H9 (cell line): ENCODE results near the gene CEP170B. TPM values are rescaled to one million over a fixed set of nuclear protein-coding genes. Genes with fewer than 3 reads are reported as not detected.

ENCODE experiments used
- DNase-seq: peaks from one replicate; pipeline ENCODE4 v3.0.0-alpha.2; 2017
- H2AFZ ChIP-seq: one replicate; pipeline ENCODE4 v1.6.1; 2013; ENCODE audit warnings: mild to moderate bottlenecking, low read length, control low read depth, moderate library complexity
- H2AK5ac ChIP-seq: 2 replicates; pipeline ENCODE4 v1.6.1; 2013; ENCODE audit warnings: low read length, control low read depth, mixed read lengths; ENCODE audit not compliant: insufficient read length
- H2BK120ac ChIP-seq: one replicate; pipeline ENCODE4 v1.6.1; 2013; ENCODE audit warnings: low read depth, mild to moderate bottlenecking, low read length, control low read depth, inconsistent platforms; ENCODE audit not compliant: poor library complexity, severe bottlenecking
- H2BK12ac ChIP-seq: 2 replicates; pipeline ENCODE4 v1.6.1; 2013; ENCODE audit warnings: low read length, control low read depth, mixed read lengths, low read depth; ENCODE audit not compliant: insufficient read length
- H2BK15ac ChIP-seq: 2 replicates; pipeline ENCODE4 v1.6.1; 2013; ENCODE audit warnings: low read depth, low read length, control low read depth
- H2BK20ac ChIP-seq: one replicate; pipeline ENCODE4 v1.6.1; 2013; ENCODE audit warnings: low read depth, mild to moderate bottlenecking, low read length, control low read depth, inconsistent platforms; ENCODE audit not compliant: poor library complexity, severe bottlenecking
- H2BK5ac ChIP-seq: 2 replicates; pipeline ENCODE4 v1.6.1; 2013; ENCODE audit warnings: low read length, control low read depth, mixed read lengths; ENCODE audit not compliant: insufficient read length
- H3K14ac ChIP-seq: 2 replicates; pipeline ENCODE4 v1.6.1; 2013; ENCODE audit warnings: low read length, control low read depth; ENCODE audit not compliant: insufficient read depth
- H3K18ac ChIP-seq: 2 replicates; pipeline ENCODE4 v1.6.1; 2013; ENCODE audit warnings: low read depth, mild to moderate bottlenecking, mixed read lengths, low read length, control low read depth; ENCODE audit not compliant: insufficient read length
- H3K23ac ChIP-seq: 2 replicates; pipeline ENCODE4 v1.6.1; 2013; ENCODE audit warnings: low read length, control low read depth, mixed read lengths, low read depth; ENCODE audit not compliant: insufficient read length
- H3K23me2 ChIP-seq: 2 replicates; pipeline ENCODE4 v1.6.1; 2013; ENCODE audit warnings: low read depth, mild to moderate bottlenecking, mixed read lengths, low read length, control low read depth; ENCODE audit not compliant: insufficient read length, poor library complexity, severe bottlenecking
- H3K27ac ChIP-seq: 2 replicates; pipeline ENCODE4 v1.5.1; 2013; ENCODE audit warnings: low read length, control low read depth, mixed read lengths, low read depth; ENCODE audit not compliant: insufficient read length
- H3K27me3 ChIP-seq: 2 replicates; pipeline ENCODE4 v1.6.1; 2013; ENCODE audit warnings: low read length, control low read depth, inconsistent platforms; ENCODE audit not compliant: insufficient read depth
- H3K4ac ChIP-seq: 2 replicates; pipeline ENCODE4 v1.6.1; 2013; ENCODE audit warnings: low read depth, mild to moderate bottlenecking, control low read depth, inconsistent platforms, low read length, moderate library complexity
- H3K4me1 ChIP-seq: 2 replicates; pipeline ENCODE4 v1.6.1; 2013; ENCODE audit warnings: low read length, control low read depth, inconsistent platforms; ENCODE audit not compliant: insufficient read depth
- H3K4me2 ChIP-seq: 2 replicates; pipeline ENCODE4 v1.6.1; 2013; ENCODE audit warnings: low read length, control low read depth, mixed read lengths; ENCODE audit not compliant: insufficient read length, insufficient read depth
- H3K56ac ChIP-seq: 2 replicates; pipeline ENCODE4 v1.6.1; 2013; ENCODE audit warnings: low read depth, mild to moderate bottlenecking, mixed read lengths, low read length, control low read depth; ENCODE audit not compliant: insufficient read length
- H3K79me1 ChIP-seq: 2 replicates; pipeline ENCODE4 v1.6.1; 2013; ENCODE audit warnings: low read depth, mild to moderate bottlenecking, moderate library complexity, low read length, control low read depth, inconsistent platforms; ENCODE audit not compliant: insufficient read depth, poor library complexity, severe bottlenecking
- H3K79me2 ChIP-seq: 2 replicates; pipeline ENCODE4 v1.6.1; 2013; ENCODE audit warnings: low read length, control low read depth, inconsistent platforms; ENCODE audit not compliant: insufficient read depth
- H3K9ac ChIP-seq: 2 replicates; pipeline ENCODE4 v1.6.1; 2013; ENCODE audit warnings: low read length, control low read depth, mixed read lengths; ENCODE audit not compliant: insufficient read length; ENCODE audit errors: extremely low read depth
- H3K9me3 ChIP-seq: one replicate; pipeline ENCODE4 v1.6.1; 2013; ENCODE audit warnings: low read depth, low read length, inconsistent platforms; ENCODE audit not compliant: control insufficient read depth
- H3T11ph ChIP-seq: one replicate; pipeline ENCODE4 v1.6.1; 2013; ENCODE audit warnings: mild to moderate bottlenecking, low read length, control low read depth, inconsistent platforms
- H4K20me1 ChIP-seq: one replicate; pipeline ENCODE4 v1.6.1; 2013; ENCODE audit not compliant: control insufficient read depth, insufficient read length, insufficient read depth
- H4K5ac ChIP-seq: 2 replicates; pipeline ENCODE4 v1.6.1; 2013; ENCODE audit warnings: low read depth, mild to moderate bottlenecking, mixed read lengths, low read length, control low read depth; ENCODE audit not compliant: insufficient read length
- H4K8ac ChIP-seq: replicated peaks from 2 replicates; pipeline ENCODE4 v1.6.1; 2013; ENCODE audit warnings: low read length, control low read depth, mixed read lengths, low read depth; ENCODE audit not compliant: insufficient read length
- H4K91ac ChIP-seq: 2 replicates; pipeline ENCODE4 v1.6.1; 2013; ENCODE audit warnings: low read depth, mild to moderate bottlenecking, moderate library complexity, mixed read lengths, low read length, control low read depth; ENCODE audit not compliant: insufficient read length
- H3K27ac Mint-ChIP-seq, 3 experiments: 2 replicates in 2 of 3; 3 replicates in 1 of 3; pipeline ENCODE4 v1.8.0; 2020 to 2021; ENCODE audit warnings: mixed read lengths in 3 of 3, mild to moderate bottlenecking in 1 of 3, moderate library complexity in 1 of 3
- H3K27me3 Mint-ChIP-seq: 2 replicates; pipeline ENCODE4 v1.8.0; 2021; ENCODE audit warnings: low read depth, mild to moderate bottlenecking, moderate library complexity, mixed read lengths
- H3K36me3 Mint-ChIP-seq, 3 experiments: 2 replicates in 2 of 3; 3 replicates in 1 of 3; pipeline ENCODE4 v1.8.0; 2020 to 2021; ENCODE audit warnings: low read depth in 3 of 3, mixed read lengths in 3 of 3; ENCODE audit not compliant: insufficient read depth in 1 of 3
- H3K4me1 Mint-ChIP-seq, 2 experiments: 2 replicates each; pipeline ENCODE4 v1.8.0; 2020; ENCODE audit warnings: mixed read lengths in 2 of 2
- H3K4me3 Mint-ChIP-seq, 2 experiments: 2 replicates in 1 of 2; 3 replicates in 1 of 2; pipeline ENCODE4 v1.8.0; 2020 to 2021; ENCODE audit warnings: mild to moderate bottlenecking in 2 of 2, mixed read lengths in 2 of 2, moderate library complexity in 1 of 2
- H3K9me3 Mint-ChIP-seq, 2 experiments: 2 replicates in 1 of 2; 3 replicates in 1 of 2; pipeline ENCODE4 v1.8.0; 2020; ENCODE audit warnings: mild to moderate bottlenecking in 2 of 2, mixed read lengths in 2 of 2, moderate library complexity in 1 of 2
- CTCF ChIP-seq: fragments of 200-600 bp; sonication (generic); conservative IDR thresholded peaks from 3 replicates; pipeline ENCODE4 v1.8.0; 2021; ENCODE audit warnings: antibody characterized with exemption, mild to moderate bottlenecking
- WGBS: extraction: QIAGEN DNeasy Blood & Tissue Kit; methylation state at CpG from one replicate; pipeline ENCODE4 v1.1.7; 2013; ENCODE audit warnings: missing lambda C conversion rate, low lambda C conversion rate, mixed read lengths; ENCODE audit not compliant: insufficient read length; ENCODE audit errors: extremely low coverage; 5-methylcytosine and 5-hydroxymethylcytosine counted together
- total RNA-seq: library from RNA; stranded (reverse); gene quantifications from 2 replicates; pipeline ENCODE4 v1.2.1, GENCODE V29; 2021

The CEP170B gene
- total RNA-seq, 1 experiment from 2014 or later, result 28.8 TPM

DNA sequence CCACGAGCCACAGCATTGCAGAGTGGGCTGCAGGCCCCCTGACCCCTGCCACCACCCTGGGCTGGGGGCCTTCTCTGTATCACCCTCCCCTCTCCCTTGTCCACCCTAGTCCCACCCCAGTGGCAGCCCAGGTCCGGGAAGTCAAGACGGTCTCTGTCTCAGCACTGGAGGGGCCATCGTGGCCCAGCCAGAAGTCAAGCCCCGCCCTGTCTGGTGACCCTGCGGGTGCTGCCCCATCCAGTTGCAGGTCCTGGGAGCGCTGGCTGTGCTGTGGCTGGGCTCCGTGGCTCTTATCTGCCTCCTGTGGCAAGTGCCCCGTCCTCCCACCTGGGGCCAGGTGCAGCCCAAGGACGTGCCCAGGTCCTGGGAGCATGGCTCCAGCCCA is 62.4 kb downstream of the CEP170B start:
- Histone ChIP-seq H3K9me3 (no peaks in the 10 kb centered on the region), H2BK15ac (no peak overlapping the region), H3K79me1 (no peaks in the 10 kb centered on the region), H3K23me2 (no peaks in the 10 kb centered on the region), H3K4me1 (no peaks in the 10 kb centered on the region; the same call in 1 of the 2 replicates), H3K27me3 (peaks cover 14% of the 10 kb centered on the region; the same call in 1 of the 2 replicates), H3K79me2 (no peaks in the 10 kb centered on the region), H2BK5ac (no peak overlapping the region), H2AFZ (no peak overlapping the region), H2BK120ac (no peak overlapping the region), H4K20me1 (no peaks in the 10 kb centered on the region), H3K56ac (no peak overlapping the region), H3K27ac (no peak overlapping the region), H2BK12ac (no peak overlapping the region), H2BK20ac (no peak overlapping the region), H2AK5ac (no peak overlapping the region), H3K4ac (no peak overlapping the region), H4K8ac (no peak overlapping the region), H3K18ac (no peak overlapping the region), H4K91ac (no peak overlapping the region), H3K9ac (no peak overlapping the region), H3K4me2 (no peak overlapping the region), H3K14ac (no peak overlapping the region), H3T11ph (no peak overlapping the region), H3K23ac (no peak overlapping the region), H4K5ac (no peak overlapping the region)
- H3K27me3 Mint-ChIP-seq, result peaks cover 37% of the 10 kb centered on the region
- DNase-seq, result no peak
- no peaks in the 10 kb centered on the region; a peak in 2 of 5 replicates for H3K9me3 Mint-ChIP-seq
- 0 out of 7 replicates have a peak, but pooled peaks cover 0 to 3% (median 0%) of the 10 kb centered on the region in 3 experiments for H3K36me3 Mint-ChIP-seq
- no peak; the same call in 2 of the 3 replicates for TF ChIP-seq CTCF
- peaks cover 4 to 5% of the 10 kb centered on the region in 2 experiments; a peak in 2 of 4 replicates for H3K4me1 Mint-ChIP-seq
- WGBS, result no CpG with 5 or more reads among the region's 10 CpGs
- no peak overlapping the region for H3K4me3 Mint-ChIP-seq
- H3K27ac Mint-ChIP-seq, result no peak overlapping the region
